GM21529 (cell line): Measurements from ENCODE around the gene DOHH.
"Not testable (repeated sequence)": the region's sequence is repeated elsewhere in the genome, so short reads cannot be mapped to it uniquely, and the experiment has no call there.

ENCODE experiments used
- ATAC-seq: cut with Tn5 transposase; IDR thresholded peaks from one replicate; pipeline ENCODE4 v1.9.1; 2021; ENCODE audit not compliant: unreplicated experiment

Gene DOHH

DNA sequence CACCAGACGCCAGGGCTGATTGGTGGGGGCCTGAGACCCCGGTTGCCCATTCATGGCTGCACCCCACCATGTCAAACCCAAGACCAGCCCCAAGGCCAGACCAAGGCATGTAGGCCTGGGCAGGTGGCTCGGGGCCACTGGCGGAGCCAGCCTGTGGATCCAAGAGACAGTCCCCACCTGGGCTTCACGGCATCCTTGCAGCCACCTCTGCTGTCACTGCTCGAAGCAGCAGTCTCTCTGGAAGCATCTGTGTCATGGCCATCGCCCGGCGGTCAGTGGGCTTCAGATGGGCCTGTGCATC, 34.7 kb upstream of the DOHH start:
- ATAC-seq = no peak

GRCh38 chr19:3534375-3535234, 34.1 kb upstream of the DOHH start:
- no peak for ATAC-seq

DNA sequence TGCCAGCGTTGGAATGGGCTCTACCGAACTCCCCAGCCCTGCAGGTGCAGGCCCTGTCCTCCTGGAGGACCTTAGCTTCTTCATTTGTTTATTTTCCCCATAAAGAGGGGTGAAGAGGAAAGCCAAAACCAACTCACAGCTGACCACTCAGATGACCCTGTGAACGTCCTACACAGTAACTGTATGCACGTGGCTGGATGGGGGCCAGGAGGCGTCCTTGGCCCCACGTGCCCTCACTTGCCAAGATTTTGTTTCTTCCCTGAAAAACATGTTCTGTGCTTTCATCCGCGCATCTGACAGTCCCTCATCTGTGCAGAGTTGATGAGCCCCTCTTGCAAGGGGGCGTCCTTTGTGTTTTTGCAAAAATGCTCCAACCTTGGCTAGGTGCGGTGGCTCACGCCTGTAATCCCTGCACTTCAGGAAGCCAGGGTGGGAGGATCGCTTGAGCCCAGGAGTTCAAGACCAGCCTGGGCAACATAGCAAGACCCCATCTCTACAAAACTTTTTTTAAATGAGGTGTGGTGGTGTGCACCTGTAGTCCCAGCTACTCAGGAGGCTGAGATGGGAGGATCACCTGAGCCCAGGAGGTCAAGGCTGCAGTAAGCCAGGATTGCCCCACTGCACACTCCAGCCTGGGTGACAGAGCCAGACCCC, 33.2 kb upstream of the DOHH start:
- ATAC-seq = no peak

- ATAC-seq = no peak
These were observed 32.6 kb upstream of the DOHH start for GRCh38 chr19:3533033-3533432.

DNA sequence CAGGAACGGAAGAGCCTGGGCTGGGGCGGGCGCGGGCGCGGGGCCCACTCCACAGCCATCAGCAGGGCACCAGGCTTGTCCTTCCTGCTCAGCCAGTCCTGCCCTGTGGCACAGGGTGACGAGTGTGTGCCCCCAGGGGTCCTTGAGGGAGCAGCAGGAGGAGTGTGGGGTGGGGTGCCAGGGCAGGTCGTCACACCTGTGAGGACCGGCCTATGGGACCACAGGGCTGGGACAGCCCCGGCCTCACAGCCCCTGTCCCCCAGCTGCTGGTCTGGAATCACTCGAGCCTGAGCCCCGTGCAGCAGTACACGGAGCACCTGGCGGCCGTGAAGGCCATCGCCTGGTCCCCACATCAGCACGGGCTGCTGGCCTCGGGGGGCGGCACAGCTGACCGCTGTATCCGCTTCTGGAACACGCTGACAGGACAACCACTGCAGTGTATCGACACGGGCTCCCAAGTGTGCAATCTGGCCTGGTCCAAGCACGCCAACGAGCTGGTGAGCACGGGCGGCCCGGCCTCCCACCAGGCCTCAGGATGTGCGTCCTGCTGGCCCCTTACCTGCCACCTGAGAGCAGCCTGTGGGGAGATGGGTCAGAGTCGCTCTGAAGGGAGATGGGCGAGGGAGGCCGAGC, 31.8 kb upstream of the DOHH start:
- no peak for ATAC-seq

- ATAC-seq = no peak
These were observed 31.2 kb upstream of the DOHH start for GRCh38 chr19:3531716-3532115.

GRCh38 chr19:3530389-3530788, 29.9 kb upstream of the DOHH start:
- no peak for ATAC-seq

GRCh38 chr19:3529299-3529698, 28.8 kb upstream of the DOHH start:
- not testable (repeated sequence) for ATAC-seq

- no peak for ATAC-seq
These were observed 28.2 kb upstream of the DOHH start for GRCh38 chr19:3528539-3529211.

DNA sequence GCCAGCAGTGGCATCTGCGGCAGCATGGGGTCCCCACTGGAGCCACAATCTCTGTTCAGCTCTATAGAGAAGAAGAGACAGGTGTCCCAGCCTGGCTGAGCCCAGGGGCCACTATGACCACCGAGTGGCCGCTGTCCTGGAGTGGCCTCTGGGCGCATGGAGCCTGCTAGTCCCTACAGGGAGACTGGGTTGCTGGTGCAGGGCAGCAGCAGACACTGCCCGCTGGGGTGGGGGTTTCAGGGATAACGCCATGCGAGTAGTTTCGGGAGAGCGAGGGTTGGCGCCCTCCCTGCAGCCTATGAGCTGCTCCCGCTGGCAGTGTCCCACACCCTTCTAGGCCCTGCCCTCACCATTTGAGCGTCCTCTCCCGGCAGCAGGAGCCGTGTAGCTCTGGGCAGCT, 27.6 kb upstream of the DOHH start:
- no peak for ATAC-seq

DNA sequence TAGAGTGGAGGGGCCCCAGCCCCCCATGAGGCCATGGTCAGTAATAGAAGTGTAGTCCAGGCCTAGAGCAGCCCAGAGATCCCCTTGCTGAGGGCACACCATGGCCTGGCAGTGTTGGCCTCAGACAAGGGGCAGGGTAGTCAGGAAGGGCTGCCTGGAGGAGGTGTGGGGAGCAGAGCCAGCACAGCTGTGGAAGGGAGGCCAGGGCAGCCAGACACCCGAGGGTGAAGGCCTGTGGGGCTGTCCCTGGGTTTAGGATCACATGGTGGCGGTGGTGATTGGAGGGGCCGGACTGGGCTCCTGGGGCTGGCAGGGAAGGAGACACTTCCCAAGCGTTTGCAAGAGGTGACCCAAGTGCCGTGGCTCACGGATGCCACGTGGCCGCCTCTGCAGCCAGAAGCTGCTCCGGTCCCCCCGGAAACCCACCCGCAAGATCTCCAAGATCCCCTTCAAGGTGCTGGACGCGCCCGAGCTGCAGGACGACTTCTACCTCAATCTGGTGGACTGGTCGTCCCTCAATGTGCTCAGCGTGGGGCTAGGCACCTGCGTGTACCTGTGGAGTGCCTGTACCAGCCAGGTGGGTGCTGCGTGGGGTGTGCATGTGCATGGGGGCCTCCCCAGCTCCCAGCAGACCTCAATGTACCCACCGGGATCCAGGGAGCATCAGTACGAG, 26.9 kb upstream of the DOHH start:
- no peak for ATAC-seq

GRCh38 chr19:3526507-3527237, 26.2 kb upstream of the DOHH start:
- no peak for ATAC-seq

DNA sequence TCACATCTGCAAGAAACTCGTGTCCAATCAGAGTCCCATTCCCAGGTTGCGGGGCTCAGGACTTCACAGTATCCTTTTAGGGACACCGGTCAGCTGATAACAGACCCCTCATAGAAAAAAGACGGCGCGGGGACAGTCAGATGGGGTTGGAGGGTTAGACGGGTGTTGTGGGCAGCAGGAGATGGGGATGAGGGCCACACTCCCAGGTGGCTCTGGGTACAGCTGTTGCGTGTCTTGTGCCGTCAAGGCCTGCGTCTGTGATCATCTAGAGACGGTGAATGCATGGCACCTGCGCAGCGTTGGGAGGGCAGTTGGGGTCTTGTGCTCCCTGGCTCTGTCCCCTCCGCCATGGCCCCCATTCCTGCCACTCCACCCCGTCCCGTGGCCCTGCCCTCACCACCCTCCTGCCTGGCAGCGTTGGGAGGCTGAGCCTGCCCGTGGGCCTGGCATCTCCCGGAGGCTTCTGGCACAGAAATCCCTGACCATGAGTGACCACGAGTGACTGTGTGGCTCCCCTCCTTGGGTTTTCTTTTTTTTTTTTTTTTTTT, 24.5 kb upstream of the DOHH start:
- no peak for ATAC-seq

DNA sequence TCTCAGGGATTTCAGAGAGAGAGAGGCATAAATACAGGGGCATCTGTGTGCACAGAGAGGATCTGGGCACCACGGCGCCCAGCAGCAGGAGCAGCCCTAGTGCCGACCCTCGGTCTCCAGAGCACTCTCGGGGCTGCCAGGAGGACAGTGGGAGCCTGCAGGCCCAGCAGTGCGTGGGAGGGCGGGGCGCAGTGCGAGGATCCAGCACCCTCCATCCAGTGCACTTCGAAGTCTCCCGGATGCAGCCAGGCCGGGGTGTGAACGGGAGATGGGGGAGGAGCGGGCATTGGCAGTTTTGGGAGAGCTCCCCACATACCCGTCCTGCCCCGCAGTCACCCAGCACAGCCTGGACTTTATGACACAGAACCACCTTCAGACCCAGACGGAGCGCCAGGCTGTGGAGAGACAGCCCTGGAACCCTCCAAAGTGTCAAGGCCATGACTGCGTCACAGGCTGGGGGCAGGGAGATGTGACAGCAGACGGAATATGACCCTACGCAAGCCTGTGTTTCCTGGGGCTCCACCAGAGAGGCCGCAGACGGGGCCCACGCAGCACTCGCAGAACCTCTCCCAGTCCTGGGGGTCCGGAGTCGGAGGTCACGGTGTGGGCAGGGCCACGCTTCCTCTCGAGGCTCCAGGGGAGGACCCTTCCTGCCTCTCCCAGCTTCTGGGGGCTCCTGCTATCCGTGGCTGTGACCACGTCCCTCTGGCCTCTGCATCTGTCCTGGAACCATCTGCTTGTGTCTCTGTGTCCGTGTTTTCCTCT, 23.8 kb upstream of the DOHH start:
- no peak for ATAC-seq

GRCh38 chr19:3523361-3524077, 23.0 kb upstream of the DOHH start:
- no peak for ATAC-seq

- no peak for ATAC-seq
These were observed 22.2 kb upstream of the DOHH start for GRCh38 chr19:3522421-3523360.

DNA sequence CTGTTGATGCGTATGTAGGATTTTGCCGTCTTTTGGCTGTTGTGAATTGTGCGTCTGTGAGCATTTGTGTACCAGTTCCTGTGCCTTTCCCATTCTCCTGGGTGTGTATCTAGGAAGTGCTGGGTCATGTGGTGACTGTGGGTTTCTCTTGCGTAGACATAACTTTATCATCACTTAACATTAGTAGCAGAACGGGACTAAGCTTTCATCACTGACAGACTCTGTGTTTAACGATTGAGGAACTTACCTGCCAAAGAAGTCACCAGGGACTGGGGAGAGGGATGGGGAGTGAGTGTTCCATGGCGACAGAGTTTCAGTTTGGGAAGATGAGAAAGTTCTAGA, 20.6 kb upstream of the DOHH start:
- no peak for ATAC-seq
